GM18951 (cell line): ENCODE measurements around the gene ELMO1.
"Not testable (repeated sequence)": the region's sequence is repeated elsewhere in the genome, so short reads cannot be mapped to it uniquely, and the experiment has no call there.

Experiments
- POLR2A ChIP-seq: IDR thresholded peaks from 4 replicates; pipeline ENCODE4 v1.6.1; 2011; ENCODE audit warnings: mild to moderate bottlenecking; ENCODE audit not compliant: insufficient read length, insufficient read depth; ENCODE audit errors: extremely low read depth
- in situ Hi-C: fragments of 300-500 bp; cut with MboI; formaldehyde crosslinking; loops from one replicate; pipeline ENCODE4 v1.12.0; 2022; ENCODE audit warnings: low sequenced_read_pairs, mixed read lengths, inconsistent platforms; ENCODE audit not compliant: unreplicated experiment

The ELMO1 gene

DNA sequence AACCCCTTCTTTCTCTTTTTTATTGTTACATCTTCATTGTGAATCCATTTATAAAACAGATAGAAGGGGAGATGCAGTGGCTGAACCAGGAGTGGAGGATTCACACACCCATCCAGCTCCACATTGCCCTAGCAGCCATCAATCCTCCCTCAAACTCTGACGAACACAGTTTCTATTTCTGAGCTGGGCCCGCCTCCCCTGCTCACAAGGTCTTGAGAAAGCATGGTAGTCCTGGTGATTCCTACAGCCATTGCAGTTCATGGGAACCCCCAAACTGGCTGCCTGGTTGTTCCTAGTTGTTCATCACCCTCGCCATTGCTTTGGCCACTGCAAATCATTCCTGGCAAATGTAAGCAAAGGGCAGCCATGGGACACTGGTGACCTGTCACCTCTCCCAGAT is 465.9 kb downstream of the ELMO1 start:
- TF ChIP-seq POLR2A = no peak
- in situ Hi-C loops = loop anchor here (25.0 kb wide), 1 partner anchor 205 kb away; no protein-coding TSS in a partner anchor

DNA sequence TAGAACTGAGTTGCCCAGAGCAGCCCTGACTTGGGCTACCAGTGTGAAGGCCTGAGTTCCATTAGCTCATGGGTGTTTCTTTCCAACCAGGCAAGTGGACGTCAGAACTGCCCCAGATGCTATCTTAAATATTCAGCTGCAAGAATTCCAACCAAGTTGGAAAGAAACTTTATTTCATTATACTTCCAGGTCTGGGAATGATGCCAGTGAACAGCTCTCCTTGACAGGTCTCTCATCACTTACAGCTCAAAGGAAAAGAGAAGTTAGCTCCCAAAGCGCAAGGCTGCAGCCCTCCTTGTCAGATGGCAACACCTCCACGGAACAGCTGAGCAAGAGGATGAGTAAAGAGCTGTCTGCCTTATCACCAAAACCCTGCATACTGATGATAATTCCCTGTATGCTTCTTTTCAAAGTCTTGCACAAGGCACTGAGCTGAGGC is 468.8 kb downstream of the ELMO1 start:
- in situ Hi-C loops = loop anchor here (25.0 kb wide), 1 partner anchor 207 kb away; no protein-coding TSS in a partner anchor
- no peak for TF ChIP-seq POLR2A

DNA sequence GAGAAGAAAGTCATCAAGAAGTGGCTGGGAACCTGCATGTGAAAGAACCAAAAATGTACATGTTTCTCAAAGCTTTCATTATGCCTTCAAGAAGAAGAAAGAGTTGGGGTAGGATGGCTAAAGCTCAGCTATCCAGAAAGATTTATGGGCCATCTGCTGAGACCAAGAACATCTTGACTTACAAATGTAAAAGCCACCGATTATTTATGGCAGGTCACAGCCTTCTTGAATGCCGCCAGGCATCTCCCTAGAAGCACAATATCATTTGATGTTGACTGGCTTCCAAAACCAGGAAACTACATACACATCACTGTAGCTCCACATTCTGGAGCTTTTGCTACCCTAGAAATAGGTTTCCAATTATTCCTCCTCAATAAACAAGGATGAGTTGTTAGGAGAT is 470.2 kb downstream of the ELMO1 start:
- no peak for TF ChIP-seq POLR2A
- in situ Hi-C loops = loop anchor here (25.0 kb wide), 1 partner anchor 209 kb away; no protein-coding TSS in a partner anchor

DNA sequence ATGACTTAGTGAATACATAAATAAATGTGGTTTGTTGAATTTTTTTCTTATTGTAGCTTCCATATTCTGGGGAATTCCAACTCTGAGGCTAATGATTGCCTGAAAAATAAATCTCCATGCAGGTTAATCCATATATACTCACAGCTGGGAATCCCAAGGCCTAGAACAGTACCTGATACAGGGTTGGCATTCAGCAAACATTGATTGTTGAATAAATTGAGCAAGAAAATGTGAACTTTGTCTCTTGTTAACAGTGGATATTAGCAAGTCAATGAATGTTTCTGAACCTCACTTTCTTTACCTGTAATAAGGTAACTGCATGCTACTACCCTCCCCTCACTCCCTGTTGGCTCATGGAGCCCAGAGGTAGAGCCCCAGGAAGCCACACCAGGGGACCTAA is 470.8 kb downstream of the ELMO1 start:
- in situ Hi-C loops = loop anchor here (25.0 kb wide), 1 partner anchor 209 kb away; no protein-coding TSS in a partner anchor
- TF ChIP-seq POLR2A = no peak

DNA sequence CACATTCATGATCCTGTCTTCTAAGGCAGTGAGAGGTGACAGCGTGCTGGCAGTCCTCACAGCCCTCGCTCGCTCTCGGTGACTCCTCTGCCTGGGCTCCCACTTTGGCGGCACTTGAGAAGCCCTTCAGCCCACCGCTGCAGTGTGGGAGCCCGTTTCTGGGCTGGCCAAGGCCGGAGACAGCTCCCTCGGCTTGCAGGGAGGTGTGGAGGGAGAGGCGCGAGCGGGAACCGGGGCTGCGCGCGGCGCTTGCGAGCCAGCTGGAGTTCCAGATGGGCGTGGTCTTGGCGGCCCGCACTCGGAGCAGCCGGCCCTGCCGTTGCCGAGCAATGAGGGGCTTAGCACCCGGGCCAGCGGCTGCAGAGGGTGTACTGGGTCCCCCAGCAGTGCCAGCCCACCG is 475.1 kb downstream of the ELMO1 start:
- in situ Hi-C loops = not testable (repeated sequence)

DNA sequence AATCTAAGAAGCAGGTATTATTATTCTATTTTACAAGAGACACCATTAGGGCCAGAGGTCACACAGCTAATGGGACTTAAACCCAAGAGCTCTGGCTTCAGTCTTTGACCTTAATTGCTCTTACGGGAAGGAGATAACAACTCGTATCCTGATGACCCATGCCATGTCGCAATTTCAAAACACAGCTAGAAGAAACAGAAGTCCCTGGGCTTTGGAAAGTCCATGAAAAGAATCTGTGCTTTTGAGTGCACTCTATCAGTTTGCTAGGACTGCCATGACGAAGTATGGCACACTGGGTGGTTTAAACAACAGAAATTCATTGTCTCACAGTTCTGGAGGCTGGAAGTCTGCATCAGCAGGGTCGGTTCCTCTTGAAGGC is 476.5 kb downstream of the ELMO1 start:
- in situ Hi-C loops = no loop called here
- no peak for TF ChIP-seq POLR2A

DNA sequence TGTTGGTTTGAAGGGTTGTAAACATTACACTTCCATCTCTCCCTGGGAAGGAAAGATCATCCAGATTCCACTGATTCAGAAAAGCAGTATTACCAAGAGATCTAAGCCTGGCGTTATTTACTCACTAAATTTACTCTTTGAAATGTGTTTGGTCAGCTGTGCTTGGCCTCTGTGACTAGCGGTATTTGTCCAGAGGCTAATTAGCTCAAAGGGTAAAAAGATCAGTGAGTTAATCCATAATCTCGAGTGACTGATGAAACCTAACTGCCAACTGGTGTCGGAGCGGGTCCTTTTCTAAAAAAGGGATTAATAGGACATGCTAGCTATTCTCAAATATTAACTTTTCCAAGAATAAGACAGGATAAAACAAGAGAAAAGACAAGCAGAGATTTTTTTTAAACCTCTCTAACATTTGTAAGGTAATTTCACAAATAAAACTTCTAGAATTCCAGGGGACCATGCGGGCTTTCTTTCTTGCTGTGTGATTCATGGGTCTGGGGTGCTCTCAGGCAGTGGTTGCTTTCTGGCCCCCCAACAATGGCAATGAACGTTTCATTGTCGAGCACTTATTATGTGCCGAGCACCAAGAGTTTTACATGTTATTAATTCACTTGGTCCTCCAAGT is 477.0 kb downstream of the ELMO1 start:
- in situ Hi-C loops = no loop called here
- no peak for TF ChIP-seq POLR2A

DNA sequence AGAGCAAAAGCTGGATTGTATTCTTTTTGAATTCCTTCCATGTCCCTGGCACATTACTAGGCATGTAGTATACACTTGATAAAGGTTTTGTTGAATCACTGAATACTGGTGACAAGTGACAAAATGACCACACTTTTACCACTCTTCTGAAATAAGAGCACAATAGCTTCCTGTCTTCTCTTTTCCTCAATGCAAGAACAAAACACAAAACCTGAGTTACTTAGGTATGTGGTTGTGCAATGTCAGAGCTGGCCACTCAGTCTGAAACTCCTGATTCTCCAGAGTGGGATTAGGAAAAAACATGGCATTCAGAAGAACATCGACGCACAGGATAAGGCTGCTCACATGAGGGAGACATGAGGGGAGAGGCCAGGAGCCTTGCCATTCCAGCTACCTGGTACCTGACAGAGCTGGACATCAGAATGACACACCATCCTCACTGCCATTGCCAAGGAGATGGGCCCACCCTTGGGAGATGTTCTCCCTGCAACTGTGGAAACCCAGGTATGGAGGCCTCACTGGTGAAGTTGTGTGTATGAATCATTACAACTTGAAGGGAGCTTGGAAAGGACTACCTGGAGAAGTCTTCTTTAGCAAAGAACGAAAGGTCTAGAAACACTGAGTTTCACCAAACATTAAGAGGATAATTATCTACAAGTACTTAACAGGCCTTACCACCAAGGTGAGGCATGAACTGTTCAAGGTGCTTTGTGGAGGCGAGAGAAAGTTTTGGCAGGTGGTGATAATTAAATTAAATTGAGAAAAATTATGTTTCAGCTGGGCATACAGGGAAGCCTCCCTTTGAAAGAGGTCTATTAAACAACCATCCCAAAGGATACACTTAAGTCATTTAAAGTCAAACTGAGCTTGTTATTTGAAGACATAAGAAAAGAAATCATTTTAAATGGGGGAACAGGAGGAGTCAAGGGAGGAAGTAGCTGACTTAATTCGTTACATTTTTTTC is 477.8 kb downstream of the ELMO1 start:
- TF ChIP-seq POLR2A = no peak
- in situ Hi-C loops = no loop called here

DNA sequence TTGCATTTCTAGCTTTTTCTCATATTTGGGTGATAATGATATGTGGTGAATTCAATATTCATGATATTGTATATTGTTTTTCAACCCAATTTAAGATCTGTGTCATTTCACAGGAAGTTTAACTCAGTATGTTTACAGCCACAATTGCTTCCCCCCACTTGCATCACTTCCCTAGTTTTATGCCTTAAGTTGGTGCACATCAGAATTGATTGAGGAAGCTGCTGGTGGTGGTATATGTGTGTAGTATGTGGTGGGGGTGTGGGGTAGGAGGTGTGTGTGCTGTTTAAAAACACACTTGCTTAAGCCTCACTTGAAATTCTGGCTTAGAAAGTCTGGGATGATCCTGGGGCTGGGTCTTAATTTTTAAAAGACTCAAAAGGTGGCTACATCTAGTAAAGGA is 479.3 kb downstream of the ELMO1 start:
- TF ChIP-seq POLR2A = no peak
- in situ Hi-C loops = no loop called here

DNA sequence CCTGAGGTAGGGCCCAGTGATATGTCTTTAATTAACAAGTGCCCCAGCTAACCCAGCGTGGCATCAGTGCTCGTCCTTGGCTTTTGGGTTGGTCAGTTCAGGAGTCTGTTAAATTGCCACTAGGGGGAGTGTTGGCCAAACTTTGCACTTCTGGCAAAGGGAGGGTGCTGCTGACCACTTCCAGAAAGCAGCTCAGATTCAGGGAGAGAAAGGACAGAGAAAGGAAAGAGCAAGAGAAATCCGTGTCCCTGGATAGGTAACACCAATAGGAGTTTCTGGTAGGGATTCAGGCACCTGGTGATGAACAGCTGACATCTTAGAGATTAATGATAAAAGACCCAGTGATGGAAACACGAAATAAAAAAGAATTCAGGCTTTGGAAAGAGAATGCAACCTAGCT is 481.3 kb downstream of the ELMO1 start:
- in situ Hi-C loops = no loop called here
- no peak for TF ChIP-seq POLR2A

DNA sequence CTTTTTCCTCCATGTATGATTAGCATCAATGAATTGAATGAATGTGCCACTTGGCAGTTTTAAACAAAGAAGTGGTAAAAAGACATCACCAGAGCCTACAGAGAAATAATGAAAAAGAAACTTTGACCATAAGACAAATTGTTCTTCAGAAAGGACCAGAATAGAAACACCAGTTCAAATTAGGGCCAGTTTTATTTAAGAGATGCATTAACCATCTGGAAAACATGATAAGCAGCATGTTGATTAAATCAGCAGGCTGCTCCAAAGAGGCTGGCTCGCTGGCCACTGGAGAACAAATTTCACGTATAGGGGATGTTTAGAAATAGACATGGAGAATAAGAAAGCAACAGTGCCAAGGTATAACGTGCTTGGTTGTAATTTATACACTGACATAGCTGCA is 482.0 kb downstream of the ELMO1 start:
- no peak for TF ChIP-seq POLR2A
- in situ Hi-C loops = no loop called here

DNA sequence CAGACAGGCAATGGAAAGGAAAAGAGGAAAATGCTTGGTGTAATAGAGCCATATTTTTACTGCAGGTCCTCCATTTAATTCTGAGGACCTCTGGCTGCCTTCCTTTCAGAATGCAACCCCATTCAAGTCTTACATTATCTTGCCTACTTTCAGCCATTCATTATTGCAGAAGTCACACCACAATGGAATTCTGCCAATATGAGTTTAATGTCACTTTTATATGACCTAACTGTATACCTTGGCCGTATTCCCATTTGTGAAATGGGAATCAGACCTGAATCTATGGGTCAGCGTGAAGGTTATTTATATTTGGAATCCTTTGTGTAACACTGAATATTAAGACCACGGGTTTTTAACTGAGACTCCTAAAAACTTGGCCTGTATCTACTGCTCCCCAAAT is 482.6 kb downstream of the ELMO1 start:
- in situ Hi-C loops = no loop called here
- no peak for TF ChIP-seq POLR2A

DNA sequence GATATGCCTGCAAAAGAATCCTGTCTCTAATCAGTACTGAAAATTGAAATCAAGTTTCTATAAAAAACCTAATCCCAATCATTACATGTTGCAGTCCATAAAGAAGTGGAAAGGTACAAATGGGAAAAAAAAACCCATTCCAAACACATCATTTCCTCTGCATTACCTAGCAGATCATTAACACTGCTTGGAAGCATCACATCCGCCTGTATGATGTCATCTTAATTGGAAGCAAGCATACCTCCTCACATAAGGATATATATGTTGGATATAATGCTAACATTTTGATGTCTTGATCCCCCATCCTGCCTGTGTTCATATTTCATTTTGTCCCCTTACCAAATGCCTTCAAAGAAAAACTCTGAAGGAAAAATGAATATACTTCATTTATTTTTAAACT is 483.0 kb downstream of the ELMO1 start:
- in situ Hi-C loops = no loop called here
- no peak for TF ChIP-seq POLR2A

DNA sequence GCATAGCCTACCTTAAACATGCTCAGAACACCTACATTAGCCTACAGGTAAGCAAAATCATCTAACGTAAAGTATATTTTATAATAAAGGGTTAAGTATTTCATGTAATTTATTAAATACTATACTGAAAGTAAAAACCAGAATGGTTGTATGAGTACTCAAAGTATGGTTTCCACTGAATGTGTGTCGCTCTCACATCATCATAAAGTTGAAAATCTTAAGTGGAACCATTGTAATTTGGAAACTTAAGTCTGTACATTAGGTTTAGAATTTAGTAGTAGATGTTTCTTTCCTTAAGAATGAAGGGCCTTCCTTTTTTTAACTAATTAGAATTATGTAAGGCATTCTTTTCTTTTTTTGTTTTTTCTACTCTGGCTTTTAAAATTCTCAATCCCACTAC is 484.4 kb downstream of the ELMO1 start:
- TF ChIP-seq POLR2A = no peak
- in situ Hi-C loops = no loop called here
